A673 (cell line): ENCODE results near the gene IL4. TPM values are rescaled to one million over a fixed set of nuclear protein-coding genes. Genes with fewer than 3 reads are reported as not detected.

ENCODE experiments used
- BruUV-seq: library from RNA; stranded (reverse); fragments of 400-500 nt; replicated peaks from 2 replicates; lab custom pipeline; 2021; lab: Mats Ljungman, UMichigan
- CTCF ChIA-PET: fragments of 300-600 bp; sonication (Branson Sonifier 250); formaldehyde crosslinking; loops from one replicate; lab custom pipeline; 2022; ENCODE audit warnings: antibody characterized with exemption; lab: Charles Lee
- POLR2A ChIA-PET: fragments of 300-600 bp; sonication (Branson Sonifier 250); formaldehyde crosslinking; loops from one replicate; lab custom pipeline; 2022; ENCODE audit warnings: antibody characterized with exemption; ENCODE audit not compliant: low non-redundant PET; lab: Charles Lee
- DNase-seq: peaks from one replicate; pipeline ENCODE4 v3.0.0-alpha.2; 2015; ENCODE audit warnings: low spot score
- H3K27ac ChIP-seq: fragments of 200-600 bp; sonication (generic); 2 replicates; pipeline ENCODE4 v1.5.1; 2016; ENCODE audit warnings: mixed run types, low read depth, mild to moderate bottlenecking, mixed read lengths, antibody characterized with exemption, low read length; ENCODE audit not compliant: poor library complexity, severe bottlenecking
- H3K27me3 ChIP-seq: fragments of 200-600 bp; sonication (generic); replicated peaks from 2 replicates; pipeline ENCODE4 v1.6.1; 2017; ENCODE audit warnings: mixed run types, low read depth, mild to moderate bottlenecking, mixed read lengths, antibody characterized with exemption, low read length; ENCODE audit not compliant: insufficient read depth, poor library complexity
- H3K36me3 ChIP-seq: fragments of 200-600 bp; sonication (generic); 2 replicates; pipeline ENCODE4 v1.6.1; 2016; ENCODE audit warnings: mixed run types, mild to moderate bottlenecking, mixed read lengths, antibody characterized with exemption, low read length; ENCODE audit not compliant: insufficient read depth, poor library complexity, severe bottlenecking
- H3K4me1 ChIP-seq: fragments of 200-600 bp; sonication (generic); 2 replicates; pipeline ENCODE4 v1.6.1; 2017; ENCODE audit warnings: mixed run types, mild to moderate bottlenecking, mixed read lengths, antibody characterized with exemption, low read length; ENCODE audit not compliant: insufficient read depth, poor library complexity, severe bottlenecking
- H3K4me3 ChIP-seq: fragments of 200-600 bp; sonication (generic); 2 replicates; pipeline ENCODE4 v1.5.1; 2016; ENCODE audit warnings: low read depth, mixed run types, mild to moderate bottlenecking, mixed read lengths, low read length; ENCODE audit not compliant: poor library complexity, severe bottlenecking
- H3K9me3 ChIP-seq: fragments of 200-600 bp; sonication (generic); 2 replicates; pipeline ENCODE4 v1.6.1; 2016; ENCODE audit warnings: mixed run types, low read depth, mild to moderate bottlenecking, mixed read lengths, antibody characterized with exemption, low read length; ENCODE audit not compliant: poor library complexity, severe bottlenecking
- EZH2 ChIP-seq: fragments of 200-600 bp; sonication (generic); IDR thresholded peaks from 2 replicates; pipeline ENCODE4 v1.6.1; 2017; ENCODE audit warnings: borderline replicate concordance, low read depth, mild to moderate bottlenecking, mixed read lengths, antibody characterized with exemption, low read length; ENCODE audit not compliant: poor library complexity, severe bottlenecking
- intact Hi-C: fragments of 100-400 bp; cut with micrococcal nuclease; formaldehyde crosslinking; loops from one replicate; pipeline ENCODE4 v1.10.0; 2022; ENCODE audit not compliant: unreplicated experiment
- total RNA-seq: library from RNA; stranded (reverse); gene quantifications from 2 replicates; pipeline ENCODE4 v1.2.3, GENCODE V29; 2021
- TF ChIP-seq, protein P1 (sequence below): fragments of 300-800, 200-600 bp; sonication (generic); conservative IDR thresholded peaks from 2 replicates; pipeline ENCODE4 v1.5.1; 2017; ENCODE audit warnings: low read depth, mild to moderate bottlenecking, antibody characterized with exemption, low read length, moderate library complexity, mixed read lengths

Gene IL4
- total RNA-seq, 1 experiment from 2014 or later = not detected

DNA sequence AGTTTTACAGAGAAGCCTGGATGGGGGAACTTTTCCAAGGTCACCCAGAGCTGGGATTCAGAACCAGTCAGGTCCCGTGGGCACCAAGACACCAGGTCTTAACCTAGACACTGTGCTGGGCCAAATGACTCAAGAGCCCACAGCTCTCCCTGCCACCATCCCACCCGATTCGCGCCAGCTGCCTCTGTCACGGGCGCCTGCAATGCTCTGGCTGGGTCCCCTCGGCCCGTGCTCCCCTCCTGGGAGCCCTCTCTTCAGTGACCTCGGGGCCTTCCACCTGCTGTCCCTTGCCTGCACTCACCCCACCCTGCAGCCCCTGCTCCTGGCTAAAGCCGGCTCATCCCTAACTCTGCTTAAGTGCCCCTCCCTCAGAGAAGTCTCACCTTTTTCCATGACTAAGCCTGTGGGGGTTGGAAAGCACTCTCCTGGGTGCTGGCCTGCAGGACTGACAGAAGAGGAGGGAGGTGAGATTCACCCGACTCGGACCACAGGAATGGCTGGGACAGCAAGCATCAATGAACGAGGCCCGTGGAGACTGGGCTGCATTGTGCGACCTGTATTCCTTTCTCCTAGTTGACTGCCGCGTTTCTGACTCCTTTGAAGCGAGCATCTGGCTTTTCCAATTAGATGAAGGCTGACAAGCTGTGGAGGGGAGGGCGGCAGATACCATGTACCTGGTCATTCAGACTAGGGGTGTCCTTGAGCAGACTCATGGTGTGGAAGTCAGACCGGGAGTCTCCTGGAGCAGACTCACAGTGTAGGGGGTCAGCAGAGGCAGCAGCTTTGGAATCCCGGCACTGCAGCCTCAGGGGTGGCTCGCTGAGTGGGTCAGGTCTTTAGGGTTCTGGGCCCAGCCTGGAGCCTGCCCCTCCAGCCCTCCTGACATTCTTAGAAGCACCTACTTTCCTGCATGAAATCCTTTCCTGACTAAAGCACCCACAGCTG, 5.8 kb upstream of the IL4 start:
- POLR2A ChIA-PET = no interaction called here
- Histone ChIP-seq H3K9me3 (no peaks in the 10 kb centered on the region), H3K4me3 (no peak overlapping the region), H3K36me3 (no peaks in the 10 kb centered on the region), H3K27ac (no peak overlapping the region), H3K4me1 (peaks cover 3% of the 10 kb centered on the region), H3K27me3 (no peaks in the 10 kb centered on the region)
- no peak for DNase-seq
- intact Hi-C loops = no loop called here
- BruUV-seq = no TSS peak
- CTCF ChIA-PET = no interaction called here
- no peak for TF ChIP-seq EZH2
- TF ChIP-seq, protein P1, sequence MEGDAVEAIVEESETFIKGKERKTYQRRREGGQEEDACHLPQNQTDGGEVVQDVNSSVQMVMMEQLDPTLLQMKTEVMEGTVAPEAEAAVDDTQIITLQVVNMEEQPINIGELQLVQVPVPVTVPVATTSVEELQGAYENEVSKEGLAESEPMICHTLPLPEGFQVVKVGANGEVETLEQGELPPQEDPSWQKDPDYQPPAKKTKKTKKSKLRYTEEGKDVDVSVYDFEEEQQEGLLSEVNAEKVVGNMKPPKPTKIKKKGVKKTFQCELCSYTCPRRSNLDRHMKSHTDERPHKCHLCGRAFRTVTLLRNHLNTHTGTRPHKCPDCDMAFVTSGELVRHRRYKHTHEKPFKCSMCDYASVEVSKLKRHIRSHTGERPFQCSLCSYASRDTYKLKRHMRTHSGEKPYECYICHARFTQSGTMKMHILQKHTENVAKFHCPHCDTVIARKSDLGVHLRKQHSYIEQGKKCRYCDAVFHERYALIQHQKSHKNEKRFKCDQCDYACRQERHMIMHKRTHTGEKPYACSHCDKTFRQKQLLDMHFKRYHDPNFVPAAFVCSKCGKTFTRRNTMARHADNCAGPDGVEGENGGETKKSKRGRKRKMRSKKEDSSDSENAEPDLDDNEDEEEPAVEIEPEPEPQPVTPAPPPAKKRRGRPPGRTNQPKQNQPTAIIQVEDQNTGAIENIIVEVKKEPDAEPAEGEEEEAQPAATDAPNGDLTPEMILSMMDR = no peak

DNA sequence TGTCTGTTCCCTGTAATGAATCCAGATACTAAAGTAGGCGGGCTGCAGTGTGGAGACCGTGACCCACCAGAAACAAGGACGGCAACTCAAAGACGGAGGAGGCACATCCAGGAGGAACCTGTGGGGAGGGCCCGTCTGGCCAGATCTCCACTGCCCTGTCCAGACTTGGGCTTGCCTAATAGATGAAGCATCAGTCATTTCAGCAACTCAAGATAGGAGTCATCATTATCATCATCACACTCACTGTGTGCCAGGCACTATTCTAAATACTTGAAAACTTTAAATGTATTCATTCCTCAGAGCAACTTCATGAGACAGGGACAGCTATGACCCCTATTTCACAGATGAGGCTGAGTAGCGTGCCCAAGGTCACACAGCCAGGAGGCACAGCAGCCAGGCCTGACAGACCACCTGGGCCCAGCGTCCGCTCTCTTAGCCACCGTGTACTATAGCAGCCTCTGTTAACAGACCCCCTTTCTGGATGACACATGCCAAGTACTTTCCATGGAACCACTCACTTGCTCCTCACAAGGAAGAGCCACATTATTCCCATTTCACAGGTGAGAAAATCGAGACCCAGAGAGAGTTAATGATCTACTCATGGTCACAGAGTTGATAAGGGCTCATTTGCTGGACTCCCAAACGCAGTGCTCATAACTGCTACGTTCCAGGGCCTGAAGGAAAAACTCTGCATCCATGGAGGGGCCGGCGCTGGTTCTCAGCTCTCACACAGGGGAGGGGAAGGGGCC, 4.9 kb upstream of the IL4 start:
- intact Hi-C loops = no loop called here
- BruUV-seq = no TSS peak
- Histone ChIP-seq H3K36me3 (no peaks in the 10 kb centered on the region), H3K27ac (no peak overlapping the region), H3K4me3 (no peak overlapping the region), H3K27me3 (no peaks in the 10 kb centered on the region), H3K4me1 (no peaks in the 10 kb centered on the region), H3K9me3 (no peaks in the 10 kb centered on the region)
- CTCF ChIA-PET = no interaction called here
- POLR2A ChIA-PET = no interaction called here
- no peak for DNase-seq
- no peak for TF ChIP-seq EZH2
- TF ChIP-seq, protein P1 = no peak

DNA sequence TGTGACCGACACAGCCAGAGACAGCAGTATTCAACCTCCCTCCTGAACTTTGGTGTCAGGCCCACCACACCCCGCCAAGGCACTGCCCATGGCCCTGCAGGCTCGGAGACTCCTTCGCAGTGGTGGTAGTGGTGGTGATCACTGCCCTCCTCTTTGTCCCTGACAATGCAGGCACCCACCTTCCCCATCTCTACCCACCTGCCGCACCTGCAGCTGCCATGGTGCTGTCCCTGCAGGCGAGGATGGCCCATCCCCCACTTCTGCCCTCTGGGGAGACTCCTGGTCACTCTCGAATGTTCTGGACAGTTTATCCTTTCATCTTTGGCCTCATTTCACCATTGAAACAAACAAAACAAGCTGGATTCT, 4.4 kb upstream of the IL4 start:
- H3K4me1 ChIP-seq = no peaks in the 10 kb centered on the region
- TF ChIP-seq EZH2 = no peak
- TF ChIP-seq, protein P1 = no peak
- no peak overlapping the region for H3K27ac ChIP-seq
- no peaks in the 10 kb centered on the region for H3K27me3 ChIP-seq
- no TSS peak for BruUV-seq
- DNase-seq = no peak
- H3K9me3 ChIP-seq = no peaks in the 10 kb centered on the region
- no peaks in the 10 kb centered on the region for H3K36me3 ChIP-seq
- ChIA-PET CTCF (no interaction called here), POLR2A (interaction anchor here (1.1 kb wide), 1 partner anchor 34 kb away, joined by 3 read pairs; no protein-coding TSS in a partner anchor)
- no peak overlapping the region for H3K4me3 ChIP-seq
- intact Hi-C loops = no loop called here
